Hindlimb muscle (tissue), 1 donor: ENCODE data around the gene RNF14. TPM values are rescaled to one million over a fixed set of nuclear protein-coding genes. Genes with fewer than 3 reads are reported as not detected.
A peak's percentile ranks its signal among the peaks of the same experiment; 100 is the strongest.
"Not testable (repeated sequence)": the region's sequence is repeated elsewhere in the genome, so short reads cannot be mapped to it uniquely, and the experiment has no call there.

Experiments
- DNase-seq: peaks from one replicate; pipeline ENCODE4 v3.0.0-alpha.2; 2013
- polyA plus RNA-seq: library from polyadenylated mRNA; unstranded; fragments of 120-200 nt; gene quantifications from one replicate; pipeline ENCODE4 v1.2.1, GENCODE V29; 2013; ENCODE audit not compliant: insufficient read length

RNF14 gene
- polyA plus RNA-seq, 1 donor = 41.8 TPM

DNA sequence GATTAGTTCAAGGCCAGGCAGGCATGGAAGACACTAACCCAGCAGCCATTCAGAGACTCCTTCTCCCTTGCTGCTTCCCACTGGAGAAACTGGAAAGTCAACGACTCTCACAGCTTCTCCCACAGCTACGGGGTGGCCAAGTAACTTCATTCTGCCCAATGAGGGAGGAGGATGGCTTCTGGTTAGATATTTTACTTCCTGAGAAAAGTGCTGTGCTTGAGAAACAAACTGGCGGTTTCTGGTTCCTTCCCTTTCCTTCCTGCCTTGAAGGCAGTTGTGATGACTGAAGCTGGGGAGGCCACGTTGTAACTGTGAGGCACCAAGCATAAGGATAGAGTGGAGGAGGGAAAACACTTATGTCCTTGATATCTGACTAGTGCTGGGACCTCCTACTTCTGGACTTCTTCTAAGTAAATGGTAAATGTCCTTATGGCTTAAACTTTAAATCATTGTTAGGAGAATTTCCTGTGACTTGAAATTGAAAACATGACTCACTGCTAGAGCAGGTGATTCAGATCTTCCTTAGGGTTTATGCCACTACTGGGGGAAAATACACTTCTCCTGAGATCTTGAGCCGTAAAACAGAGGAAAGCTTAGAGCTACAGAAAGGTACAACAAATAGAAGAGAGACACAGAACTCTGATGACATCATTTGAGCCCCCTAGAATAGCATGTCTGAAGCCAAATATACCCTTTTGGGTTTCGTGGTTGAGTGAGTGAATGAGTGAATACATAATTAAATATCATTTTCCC is 47.1 kb downstream of the RNF14 start:
- DNase-seq = no peak

DNA sequence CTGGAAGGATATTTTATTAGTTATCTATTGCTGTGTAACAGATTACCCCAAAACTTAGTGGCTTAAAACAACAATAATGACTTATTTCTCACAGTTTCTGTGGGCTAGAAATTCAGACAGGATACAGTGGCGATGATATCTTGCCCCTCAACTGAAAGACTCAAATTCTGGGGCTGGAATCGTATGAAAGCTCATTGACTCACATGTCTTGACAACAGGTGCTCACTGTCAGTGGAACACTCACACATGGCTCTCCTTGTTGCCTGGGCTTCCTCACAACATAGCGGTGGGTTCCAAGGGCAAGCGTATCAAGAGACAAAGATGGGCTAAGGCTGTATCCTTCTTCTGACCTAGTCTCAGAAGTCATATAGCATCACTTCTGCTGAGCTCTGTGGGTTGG is 47.7 kb downstream of the RNF14 start:
- DNase-seq = no peak

DNA sequence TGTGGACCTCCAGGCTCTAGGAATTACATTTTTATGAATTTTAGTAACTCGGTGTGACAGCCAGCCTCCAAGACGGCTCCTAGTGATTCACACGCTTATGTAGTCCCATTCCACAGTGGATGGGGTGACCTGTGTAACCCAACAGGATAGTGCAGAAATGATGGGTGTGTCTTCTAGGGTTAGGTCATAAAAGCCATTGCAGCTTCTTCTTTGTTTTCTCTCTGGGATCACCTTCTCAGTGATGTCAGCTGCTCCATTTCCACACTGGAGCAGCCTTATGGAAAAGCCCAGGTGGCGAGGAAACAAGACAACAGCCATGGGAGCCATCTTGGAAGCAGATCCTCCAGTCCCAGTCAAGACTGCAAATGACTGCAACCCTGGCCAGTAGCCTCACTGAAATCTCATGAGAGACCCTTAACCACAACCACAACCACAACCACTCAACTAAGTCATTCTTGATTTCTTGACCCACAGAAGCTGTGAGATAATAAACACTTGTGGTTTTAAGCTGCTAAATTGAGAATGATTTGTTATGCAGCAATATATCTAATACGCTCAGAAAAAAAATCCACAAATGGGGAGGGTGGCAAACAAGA is 49.0 kb downstream of the RNF14 start:
- no peak for DNase-seq

DNA sequence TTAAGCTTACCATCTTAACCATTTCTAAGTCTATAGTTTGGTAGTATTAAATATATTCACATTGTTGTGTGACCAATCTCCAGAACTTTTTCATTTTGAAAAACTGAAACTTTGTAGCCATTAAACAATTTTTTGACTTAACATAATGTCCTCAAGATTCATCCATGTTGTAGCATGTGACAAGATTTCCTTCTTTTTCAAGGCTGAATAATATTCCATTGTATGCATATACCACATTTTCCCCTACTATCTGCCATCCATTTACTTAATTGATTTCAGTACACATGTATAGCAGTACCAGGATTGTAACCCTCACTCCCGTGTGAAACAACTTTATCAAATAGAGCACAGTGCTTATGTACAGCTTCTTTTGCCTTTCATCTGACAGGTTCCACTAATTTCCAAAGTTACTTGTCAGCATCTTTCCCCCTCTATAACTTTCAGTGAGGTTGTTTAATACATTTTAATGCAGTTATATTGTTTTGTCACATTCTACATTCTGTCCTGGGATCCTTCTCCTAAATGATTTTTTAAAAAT is 51.3 kb downstream of the RNF14 start:
- no peak for DNase-seq

DNA sequence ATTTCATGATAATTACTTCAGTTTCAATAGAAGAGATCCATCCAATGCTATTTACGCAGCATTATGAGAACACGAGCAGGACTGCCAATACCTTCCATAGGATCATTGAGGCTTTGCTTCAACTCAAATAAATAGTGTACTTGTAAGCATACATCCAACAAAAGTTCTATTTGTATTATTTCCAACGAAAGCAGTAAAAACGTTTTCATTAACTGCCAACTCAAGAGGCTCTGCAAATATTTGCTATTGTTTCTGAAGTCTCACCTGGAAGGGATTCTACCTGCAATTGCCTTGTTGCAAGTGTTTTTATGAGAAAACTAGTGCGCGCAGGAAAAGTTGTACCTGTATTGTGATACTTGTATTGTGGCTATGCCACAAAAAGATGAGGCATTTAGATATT is 54.9 kb downstream of the RNF14 start:
- DNase-seq = no peak

DNA sequence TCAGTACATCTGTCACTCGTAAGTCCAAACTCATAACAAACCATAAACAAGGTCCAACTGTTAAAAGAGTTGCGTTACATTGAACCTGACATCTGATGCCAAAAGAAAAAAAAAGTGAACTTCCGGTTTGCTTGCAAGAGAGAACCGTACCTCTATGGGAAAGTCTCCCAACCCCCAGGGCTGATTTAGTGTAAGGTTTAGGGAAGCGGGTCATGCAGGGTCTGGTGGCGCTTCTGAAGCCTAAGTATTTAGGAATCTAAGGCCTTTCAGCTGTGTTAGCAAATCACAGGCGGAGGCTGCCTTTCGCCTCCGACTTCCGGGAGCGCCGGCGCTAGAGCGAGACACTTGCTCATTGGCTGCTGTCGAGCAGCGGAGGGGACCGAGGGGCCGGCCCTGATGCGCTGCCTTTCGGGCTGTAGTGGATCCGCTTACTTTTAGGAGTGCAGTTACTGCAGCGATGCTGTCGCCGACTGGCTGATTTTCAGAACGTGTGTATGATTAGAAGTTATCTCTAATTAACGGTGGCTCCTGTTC is 55.9 kb downstream of the RNF14 start:
- peak; percentile 90 for DNase-seq

DNA sequence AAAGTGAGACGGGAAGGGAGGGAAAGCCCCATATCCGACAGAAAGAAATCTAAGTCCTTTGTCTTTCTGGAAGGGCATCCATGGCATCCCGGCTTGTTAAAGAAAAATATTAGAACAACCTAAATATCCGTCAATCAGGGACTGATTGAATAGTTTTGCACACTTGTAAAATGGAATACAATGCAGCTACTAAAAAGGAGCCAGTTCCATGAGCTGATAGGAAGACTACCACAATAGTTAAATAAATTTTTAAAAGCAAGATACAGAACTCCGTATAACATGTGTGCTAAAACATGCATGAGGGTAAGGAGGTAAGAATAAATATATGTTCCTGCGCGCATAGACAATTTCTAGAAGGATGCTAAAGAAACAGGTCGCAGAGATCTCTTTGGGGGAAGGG is 56.7 kb downstream of the RNF14 start:
- no peak for DNase-seq

DNA sequence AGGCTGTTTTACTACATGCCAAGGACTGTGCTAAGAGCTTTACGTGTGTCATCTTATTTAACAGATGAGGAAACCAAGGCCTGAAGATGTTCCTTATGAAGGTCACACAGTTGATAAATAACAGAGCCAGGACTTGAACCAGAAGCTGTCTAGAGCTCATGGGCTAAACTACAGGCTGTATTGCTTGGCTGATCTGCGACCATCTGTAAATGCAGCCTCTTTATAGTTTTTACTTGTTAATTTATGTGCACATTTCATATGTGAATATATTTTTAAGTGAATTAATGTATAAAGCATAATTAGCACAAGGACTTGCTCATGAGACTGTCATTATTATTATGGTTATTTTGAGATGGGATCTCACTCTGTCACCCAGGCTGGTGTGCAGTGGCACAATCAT is 63.2 kb downstream of the RNF14 start:
- DNase-seq = no peak

DNA sequence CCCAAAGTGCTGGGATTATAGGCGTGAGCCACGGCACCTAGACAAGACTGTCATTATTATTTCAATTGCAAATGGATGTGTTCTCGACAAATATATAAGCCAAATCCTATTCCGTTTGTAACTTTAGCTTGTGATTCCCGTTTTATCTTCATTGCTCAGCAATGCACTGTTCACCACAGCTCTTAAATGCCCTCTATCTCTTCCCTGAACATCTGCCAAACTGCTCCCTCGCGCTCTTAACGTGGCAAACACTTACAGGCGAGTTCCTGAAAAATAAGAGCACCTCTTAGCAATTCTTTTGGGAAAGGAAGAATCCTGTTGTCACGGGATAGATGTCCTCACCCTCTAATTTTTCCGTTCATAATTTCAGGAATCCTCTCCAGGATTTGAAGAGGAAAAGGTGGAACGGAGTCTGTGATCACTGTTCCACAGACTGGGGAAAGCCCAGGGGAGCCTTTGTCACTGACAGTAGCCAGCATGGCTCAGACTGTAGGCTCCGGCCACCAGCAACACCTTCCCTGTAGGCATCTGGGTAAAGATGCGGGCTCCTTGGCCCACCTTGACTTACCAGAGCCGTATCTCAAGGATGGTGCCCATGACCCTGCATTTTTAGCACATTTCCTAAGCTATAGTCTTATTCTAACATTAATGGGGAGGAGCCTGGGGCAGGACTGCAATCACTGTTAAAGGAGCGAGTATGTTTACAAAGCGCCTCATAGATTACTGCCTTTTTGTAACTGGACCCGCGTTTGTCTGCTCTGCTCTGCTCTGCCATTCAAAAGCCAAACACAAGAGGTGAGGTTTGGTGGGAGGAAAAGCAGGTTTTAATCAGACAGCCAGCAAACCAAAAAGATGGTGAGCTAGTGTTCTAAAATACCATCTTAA is 64.1 kb downstream of the RNF14 start:
- DNase-seq = no peak

DNA sequence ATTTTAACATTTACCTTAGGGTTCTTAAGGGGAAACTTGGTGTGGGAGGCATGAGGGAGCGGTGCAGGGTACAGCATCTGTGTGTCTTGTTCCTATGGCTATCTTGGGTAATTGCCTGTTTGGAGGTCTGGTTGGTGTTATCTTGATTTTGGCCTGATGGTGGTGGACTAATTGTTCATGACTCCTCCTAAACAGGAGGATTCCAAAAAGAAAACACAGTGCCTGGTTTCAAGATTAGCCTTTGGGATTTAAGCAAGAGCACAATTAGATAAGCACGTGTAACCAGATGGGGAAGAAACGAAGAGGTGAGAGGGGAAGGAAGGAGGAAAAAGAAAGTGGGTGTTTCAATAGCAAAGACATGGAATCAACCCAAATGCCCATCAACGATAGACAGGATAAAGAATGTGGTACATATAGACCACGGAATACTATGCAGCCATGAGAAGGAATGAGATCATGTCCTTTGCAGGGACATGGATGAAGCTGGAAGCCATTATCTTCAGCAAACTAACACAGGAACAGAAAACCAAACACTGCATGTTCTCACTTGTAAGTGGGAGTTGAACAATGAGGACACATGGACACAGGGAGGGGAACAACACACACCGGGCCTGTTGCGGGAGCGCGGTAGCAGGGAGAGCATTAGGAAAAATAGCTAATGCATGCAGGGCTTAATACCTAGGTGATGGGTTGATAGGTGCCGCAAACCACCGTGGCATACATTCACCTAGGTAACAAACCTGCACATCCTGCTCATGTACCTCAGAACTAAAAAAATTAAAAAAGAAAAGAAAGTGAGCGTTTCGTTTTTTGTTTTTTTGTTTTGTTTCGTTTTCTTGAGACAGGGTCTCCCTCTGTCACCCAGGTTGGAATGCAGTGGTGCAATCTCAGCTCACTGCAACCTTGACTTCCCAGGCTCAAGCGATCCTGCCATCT is 65.0 kb downstream of the RNF14 start:
- not testable (repeated sequence) for DNase-seq

DNA sequence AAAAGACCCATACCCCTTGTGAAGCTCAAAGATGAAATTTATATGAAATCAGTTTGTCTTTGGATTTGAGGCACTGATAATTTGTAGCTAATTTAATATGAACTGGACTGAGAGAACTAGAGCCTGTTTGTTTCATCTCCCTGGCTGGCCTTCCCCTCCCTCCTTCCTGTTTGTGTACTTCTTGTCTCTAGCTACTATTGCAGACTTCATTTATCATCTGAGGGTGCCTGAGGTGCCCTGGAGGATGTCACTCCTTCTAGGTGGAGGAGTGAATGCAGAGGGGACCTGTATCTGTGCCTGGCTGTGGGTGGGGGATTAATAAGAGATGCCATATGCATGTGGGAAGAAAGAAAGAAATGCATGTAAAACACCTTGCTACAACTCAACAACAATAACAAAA is 66.1 kb downstream of the RNF14 start:
- no peak for DNase-seq

DNA sequence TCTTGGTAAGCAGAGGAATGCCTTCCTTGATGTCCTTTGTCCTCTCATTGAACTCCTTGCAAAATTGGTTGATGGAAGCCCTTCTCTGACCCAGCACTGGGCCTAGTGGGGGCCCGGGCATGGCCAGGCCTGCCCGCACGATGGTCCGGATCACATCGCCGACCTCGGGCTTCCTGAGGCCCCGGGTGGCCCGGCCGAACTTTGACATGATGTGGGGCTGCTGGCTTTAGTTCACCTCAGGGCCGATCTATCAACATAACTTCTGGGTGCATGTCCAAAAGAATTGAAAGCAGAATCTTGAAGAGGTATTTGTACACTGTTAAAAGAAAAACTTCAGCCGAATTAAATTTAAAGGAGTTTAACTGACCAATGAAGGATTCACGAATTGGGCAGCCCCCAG is 68.0 kb downstream of the RNF14 start:
- DNase-seq = no peak

DNA sequence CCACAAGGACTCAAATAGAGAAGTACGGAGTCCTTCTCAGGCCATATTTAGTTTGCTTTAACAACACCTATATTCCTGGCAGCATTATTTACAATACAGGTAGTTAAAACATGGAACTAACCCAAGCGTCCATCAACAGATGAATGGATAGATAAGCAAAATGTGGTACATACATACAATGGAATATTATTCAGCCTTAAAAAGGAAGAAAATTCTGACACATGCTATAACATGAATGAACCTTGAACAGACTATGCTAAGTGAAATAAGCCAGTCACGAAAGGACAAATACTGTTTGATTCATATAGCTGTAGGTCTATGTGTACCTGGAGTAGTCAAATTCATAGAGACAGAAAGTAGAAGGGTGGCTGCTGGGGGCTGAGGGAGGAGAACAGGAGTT is 68.7 kb downstream of the RNF14 start:
- not testable (repeated sequence) for DNase-seq

DNA sequence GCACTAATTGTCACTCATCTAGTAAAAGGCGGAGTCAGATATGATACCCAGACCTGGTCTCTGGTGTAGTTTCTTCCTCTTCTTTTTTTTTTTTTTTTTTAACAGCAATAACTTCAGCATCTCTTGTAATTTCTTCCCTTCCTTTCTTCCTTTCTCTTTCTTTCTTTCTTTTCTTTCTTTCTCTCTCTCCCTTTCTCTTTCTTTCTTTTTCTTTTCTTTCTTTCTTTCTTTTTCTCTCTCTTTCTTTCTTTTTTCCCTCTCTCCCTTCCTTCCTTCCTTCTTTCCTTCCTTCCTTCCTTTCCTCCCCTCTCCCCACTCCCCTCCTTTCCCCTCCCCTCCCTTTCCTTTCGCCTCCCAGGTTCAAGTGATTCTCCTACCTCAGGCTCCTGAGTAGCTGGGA is 69.8 kb downstream of the RNF14 start:
- no peak for DNase-seq

Other genes with a start within 250 kb of the RNF14 start
- gene PCDH1, start 90.7 kb upstream of the RNF14 start, polyA plus RNA-seq = 18.8 TPM
- gene DELE1, start 45.2 kb upstream of the RNF14 start, polyA plus RNA-seq = 91.3 TPM
- 16.9 TPM for gene PCDH12, start 10.9 kb upstream of the RNF14 start, polyA plus RNA-seq
- 19.1 TPM for gene GNPDA1, start 43.9 kb downstream of the RNF14 start, polyA plus RNA-seq
- 57.4 TPM for gene NDFIP1, start 139.7 kb downstream of the RNF14 start, polyA plus RNA-seq